Right kidney (tissue), 1 donor: ENCODE data around the gene TBC1D5.
"Not testable (repeated sequence)": the region's sequence is repeated elsewhere in the genome, so short reads cannot be mapped to it uniquely, and the experiment has no call there.

ENCODE experiments used
- DNase-seq: peaks from one replicate; pipeline ENCODE4 v3.0.0-alpha.2; 2016

Gene TBC1D5

GRCh38 chr3:17645074-17645698, 97.2 kb downstream of the TBC1D5 start:
- peak; percentile 34 for DNase-seq

GRCh38 chr3:17643691-17644090, 98.7 kb downstream of the TBC1D5 start:
- DNase-seq, result no peak

GRCh38 chr3:17642474-17642873, 100.0 kb downstream of the TBC1D5 start:
- DNase-seq, result no peak

DNA sequence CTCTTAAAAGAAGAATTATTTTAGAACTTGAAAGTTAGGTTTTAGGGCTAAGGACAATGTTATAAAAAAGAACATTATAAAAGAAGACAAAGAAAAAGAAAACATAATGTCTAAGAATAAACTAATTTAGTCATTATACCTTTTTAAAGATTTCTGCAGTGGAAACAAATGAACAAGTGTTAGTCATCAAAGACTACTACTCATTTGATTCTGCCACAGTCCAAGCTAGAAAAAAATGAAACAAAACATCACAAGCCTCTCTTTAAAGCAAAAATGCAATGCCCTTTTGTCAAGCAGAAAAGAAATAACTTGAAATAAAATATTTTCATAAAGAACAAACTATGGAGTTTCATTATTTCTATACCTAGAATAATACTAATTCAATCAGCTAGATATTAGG, 102.0 kb downstream of the TBC1D5 start:
- DNase-seq, result no peak

DNA sequence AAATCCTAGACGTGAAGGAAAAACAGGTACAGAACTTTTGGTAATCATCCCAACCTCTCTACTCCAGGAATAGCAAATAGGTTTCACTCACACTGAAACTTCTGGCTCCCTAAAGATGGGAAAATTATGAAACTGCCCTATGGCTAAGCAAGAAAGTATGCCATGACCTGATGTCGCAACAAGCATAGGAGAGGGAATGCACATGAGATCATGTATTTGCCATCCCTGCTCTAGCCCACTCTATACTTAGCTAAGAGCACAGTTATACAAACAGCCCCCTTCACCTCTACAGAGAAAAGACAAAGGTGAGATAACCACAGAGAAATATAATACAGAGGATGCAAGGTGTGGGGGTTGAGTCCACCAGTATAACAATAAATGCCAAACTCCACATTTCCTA, 102.7 kb downstream of the TBC1D5 start:
- no peak for DNase-seq

GRCh38 chr3:17639257-17639656, 103.2 kb downstream of the TBC1D5 start:
- no peak for DNase-seq

GRCh38 chr3:17638356-17638755, 104.1 kb downstream of the TBC1D5 start:
- no peak for DNase-seq

DNA sequence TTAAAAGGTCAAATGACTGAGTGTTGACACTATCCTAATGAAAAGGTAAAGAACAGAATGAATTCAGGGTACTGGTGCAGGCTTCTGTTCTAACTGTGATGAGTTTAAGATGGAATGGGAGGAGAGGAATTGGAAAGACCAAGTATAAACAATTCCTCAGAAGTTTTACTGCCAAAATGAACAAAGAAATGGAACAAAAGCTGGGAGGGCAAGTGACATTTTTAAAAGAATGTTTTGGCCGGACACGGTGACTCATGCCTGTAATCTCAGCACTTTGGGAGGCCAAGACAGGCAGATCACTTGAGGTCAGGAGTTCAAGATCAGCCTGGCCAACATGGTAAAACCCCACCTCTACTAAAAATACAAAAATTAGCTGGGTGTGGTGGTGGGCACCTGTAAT, 106.8 kb downstream of the TBC1D5 start:
- not testable (repeated sequence) for DNase-seq

GRCh38 chr3:17634964-17635363, 107.5 kb downstream of the TBC1D5 start:
- no peak for DNase-seq

DNA sequence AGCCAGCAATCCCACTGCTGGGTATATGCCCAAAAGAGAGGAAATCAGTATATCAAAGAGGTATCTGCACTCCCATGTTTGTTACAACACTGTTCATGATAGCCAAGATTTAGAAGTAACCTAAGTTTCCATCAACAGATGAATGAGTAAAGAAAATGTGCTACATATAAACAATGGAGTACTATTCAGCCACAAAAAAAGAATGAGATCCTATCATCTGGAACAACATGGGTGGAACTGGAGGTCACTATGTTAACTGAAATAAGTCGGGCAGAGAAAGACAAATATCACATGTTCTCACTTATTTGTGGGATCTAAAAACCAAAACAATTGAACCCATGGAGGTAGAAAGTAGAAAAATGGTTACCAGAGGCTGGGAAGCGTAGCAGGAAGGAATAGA, 108.2 kb downstream of the TBC1D5 start:
- no peak for DNase-seq

DNA sequence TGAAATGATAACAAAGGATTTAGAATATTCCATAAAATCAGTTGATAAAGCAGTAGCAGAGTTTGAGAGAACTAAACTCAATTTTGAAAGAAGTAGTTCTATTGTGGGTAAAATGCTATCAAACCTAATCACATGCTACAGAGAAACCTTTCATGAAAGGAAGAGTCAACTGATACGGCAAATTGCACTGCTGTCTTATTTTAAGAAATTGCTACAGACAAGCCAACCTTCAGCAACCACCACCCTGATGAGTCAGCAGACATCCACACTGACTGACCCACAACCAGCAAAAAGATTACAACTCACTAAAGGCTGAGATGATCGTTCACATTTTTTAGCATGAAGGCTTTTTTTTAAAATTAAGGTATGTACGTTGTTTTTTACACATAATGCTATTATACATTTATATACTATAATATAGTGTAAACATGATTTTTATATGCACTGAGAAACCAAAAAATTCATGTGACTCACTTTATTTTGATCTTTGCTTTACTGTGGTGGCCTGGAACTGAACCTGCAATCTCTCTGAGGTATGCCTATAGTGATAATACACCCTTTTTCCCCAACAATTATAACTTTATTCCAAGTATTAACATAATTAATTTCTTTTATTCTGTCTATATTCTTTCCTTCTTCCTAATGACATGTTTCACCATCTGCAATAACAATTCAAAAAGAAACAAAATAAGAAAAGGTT, 109.9 kb downstream of the TBC1D5 start:
- DNase-seq, result no peak

GRCh38 chr3:17631609-17632008, 110.8 kb downstream of the TBC1D5 start:
- DNase-seq, result no peak

- no peak for DNase-seq
These were observed 113.0 kb downstream of the TBC1D5 start for GRCh38 chr3:17629400-17629799.

GRCh38 chr3:17626395-17626794, 116.0 kb downstream of the TBC1D5 start:
- no peak for DNase-seq

- DNase-seq, result no peak
These were observed 117.3 kb downstream of the TBC1D5 start for GRCh38 chr3:17625133-17625532.

- no peak for DNase-seq
These were observed 119.0 kb downstream of the TBC1D5 start for GRCh38 chr3:17623464-17623863.

DNA sequence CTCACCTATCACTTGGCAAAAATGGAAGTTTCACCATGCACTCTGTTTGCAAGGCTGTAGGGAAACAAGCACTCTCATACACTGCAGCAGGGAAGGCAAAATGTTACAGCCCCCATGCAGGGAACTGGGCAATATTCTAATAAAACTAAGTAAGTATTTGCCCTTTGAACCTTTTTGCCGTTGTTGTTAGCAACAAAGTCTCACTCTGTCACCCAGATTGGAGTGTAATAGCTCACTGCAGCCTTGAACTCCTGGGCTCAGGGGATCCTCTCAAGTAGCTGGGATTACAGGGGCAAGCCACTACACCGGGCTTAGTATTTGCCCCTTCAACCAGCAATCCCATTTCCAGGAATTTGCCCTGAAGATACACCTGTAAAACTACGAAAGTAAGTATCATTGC, 122.5 kb downstream of the TBC1D5 start:
- DNase-seq, result no peak

DNA sequence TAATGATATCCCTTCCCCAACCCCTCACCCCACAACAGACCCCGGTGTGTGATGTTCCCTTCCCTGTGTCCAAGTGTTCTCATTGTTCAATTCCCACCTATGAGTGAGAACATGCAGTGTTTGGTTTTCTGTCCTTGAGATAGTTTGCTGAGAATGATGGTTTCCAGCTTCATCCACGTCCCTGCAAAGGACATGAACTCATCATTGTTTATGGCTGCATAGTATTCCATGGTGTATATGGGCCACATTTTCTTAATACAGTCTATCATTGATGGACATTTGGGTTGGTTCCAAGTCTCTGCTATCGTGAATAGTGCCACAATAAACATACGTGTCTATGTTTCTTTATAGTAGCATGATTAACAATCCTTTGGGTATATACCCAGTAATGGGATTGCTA, 129.4 kb downstream of the TBC1D5 start:
- not testable (repeated sequence) for DNase-seq

- no peak for DNase-seq
These were observed 134.5 kb downstream of the TBC1D5 start for GRCh38 chr3:17607905-17608304.

GRCh38 chr3:17605934-17606333, 136.5 kb downstream of the TBC1D5 start:
- DNase-seq, result no peak

- no peak for DNase-seq
These were observed 137.4 kb downstream of the TBC1D5 start for GRCh38 chr3:17605032-17605431.

DNA sequence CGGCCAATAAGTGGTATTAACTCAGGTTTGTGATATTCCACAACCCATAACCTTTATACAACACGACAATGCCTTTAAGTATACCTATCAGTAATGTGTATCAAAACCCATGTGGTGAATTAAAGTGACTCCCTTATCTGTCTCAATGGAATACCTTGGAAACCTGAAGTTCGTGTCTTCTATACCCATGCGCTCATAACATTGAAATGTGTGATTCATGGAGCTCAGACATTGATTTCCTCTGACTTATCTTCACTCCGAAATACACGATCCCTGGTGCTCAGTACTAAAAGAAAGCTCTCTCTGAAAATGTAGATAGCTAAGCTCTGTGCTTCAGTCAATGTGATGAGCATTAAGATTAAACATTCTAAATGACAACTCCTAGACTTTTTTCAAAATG, 140.3 kb downstream of the TBC1D5 start:
- DNase-seq, result no peak

DNA sequence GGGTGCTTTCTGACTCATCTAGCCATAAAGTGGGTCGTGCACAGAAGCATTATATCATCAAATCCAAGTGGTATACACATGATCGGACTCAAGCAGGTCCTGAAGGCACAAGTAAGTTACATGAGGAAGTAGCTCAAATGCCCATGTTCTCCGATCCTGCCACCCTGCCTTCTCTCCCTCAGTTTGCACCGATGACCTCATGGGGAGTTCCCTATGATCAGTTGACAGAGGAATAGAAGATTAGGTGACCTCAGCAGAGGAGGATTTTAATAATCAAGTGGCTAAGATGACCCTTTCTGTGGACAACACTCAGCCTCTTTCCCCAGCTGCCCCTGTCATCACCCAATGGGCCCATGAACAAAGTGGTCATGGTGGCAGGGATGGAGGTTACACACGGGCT, 149.5 kb downstream of the TBC1D5 start:
- DNase-seq, result no peak

GRCh38 chr3:17590465-17590864, 152.0 kb downstream of the TBC1D5 start:
- DNase-seq, result no peak
